ENCODE data around the gene ARL17B.
"Not testable (repeated sequence)": the region's sequence is repeated elsewhere in the genome, so short reads cannot be mapped to it uniquely, and the experiment has no call there.

Gene ARL17B

DNA sequence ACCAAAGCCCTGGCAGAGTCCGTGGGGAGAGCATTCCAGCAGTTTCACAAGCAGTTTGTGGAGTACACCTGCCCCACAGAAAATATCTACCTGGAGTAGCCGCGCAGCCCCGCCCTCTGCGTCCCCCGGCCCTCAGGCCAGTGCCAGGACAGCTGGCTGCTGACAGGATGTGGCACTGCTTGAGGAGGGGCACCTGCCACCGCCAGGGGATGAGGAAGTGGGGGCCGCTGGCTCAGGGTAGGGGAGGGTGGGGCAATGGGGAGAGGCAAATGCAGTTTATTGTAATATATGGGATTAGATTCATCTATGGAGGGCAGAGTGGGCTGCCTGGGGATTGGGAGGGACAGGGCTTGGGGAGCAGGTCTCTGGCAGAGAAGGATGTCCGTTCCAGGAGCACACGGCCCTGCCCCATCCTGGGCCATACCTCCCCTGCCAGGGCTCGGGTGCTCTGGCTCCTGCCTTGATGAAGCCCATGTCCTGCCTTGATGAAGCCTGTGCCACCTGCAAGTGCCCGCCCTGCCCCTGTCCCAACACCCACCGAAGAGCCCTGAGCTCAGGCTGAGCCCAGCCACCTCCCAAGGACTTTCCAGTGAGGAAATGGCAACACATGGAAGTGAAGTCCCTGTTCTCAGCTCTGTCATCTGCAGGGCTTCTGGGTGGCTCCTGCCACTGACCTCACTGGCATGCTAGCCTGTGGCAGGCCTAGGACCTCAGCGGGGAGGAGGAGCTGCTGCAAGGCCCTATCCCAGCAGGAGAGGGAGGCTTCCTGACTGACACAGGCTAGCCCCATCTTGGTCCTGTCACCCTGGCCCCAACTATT lies 116.4 kb downstream of the ARL17B start:
- not testable (repeated sequence) for DNase-seq

DNA sequence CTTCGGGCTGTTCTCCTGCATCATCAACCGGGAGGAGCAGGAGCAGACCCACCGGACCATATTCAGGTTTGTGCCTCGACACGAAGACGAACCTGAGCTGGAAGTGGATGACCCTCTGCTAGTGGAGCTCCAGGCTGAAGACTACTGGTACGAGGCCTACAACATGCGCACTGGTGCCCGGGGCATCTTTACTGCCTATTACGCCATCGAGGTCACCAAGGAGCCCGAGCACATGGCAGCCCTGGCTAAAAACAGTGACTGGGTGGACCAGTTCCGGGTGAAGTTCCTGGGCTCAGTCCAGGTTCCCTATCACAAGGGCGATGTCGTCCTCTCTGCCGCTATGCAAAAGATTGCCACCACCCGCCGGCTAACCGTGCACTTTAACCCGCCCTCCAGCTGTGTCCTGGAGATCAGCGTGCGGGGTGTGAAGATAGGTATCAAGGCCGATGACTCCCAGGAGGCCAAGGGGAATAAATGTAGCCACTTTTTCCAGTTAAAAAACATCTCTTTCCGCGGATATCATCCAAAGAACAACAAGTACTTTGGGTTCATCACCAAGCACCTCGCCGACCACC lies 117.1 kb downstream of the ARL17B start:
- DNase-seq: not testable (repeated sequence)

DNA sequence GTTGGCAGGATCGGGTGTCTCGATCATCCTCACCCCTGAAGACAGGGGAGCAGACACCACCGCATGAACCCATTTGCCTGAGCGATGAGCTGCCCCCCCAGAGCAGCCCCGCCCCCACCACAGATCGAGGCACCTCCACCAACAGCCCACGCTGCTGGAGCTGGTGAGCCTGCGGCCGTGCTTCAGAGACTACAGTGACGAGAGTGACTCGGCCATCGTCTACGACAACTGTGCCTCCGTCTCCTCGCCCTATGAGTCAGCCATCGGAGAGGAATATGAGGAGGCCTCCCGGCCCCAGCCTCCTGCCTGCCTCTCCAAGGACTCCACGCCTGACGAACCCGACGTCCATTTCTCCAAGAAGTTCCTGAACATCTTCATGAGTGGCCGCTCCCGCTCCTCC lies 117.6 kb downstream of the ARL17B start:
- DNase-seq: not testable (repeated sequence)

DNA sequence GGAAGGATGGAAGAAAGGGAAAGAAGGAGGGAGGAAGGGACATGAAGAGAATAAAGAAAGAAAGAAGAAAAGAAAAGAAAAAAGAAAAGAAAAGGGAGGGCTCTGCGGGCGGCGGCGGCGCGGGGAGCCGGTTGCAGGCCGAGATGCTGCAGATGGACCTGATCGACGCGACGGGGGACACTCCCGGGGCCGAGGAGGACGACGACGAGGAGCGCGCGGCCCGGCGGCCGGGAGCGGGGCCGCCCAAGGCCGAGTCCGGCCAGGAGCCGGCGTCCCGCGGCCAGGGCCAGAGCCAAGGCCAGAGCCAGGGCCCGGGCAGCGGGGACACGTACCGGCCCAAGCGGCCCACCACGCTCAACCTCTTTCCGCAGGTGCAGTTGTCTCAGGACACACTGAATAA lies 118.1 kb downstream of the ARL17B start:
- DNase-seq: not testable (repeated sequence)

DNA sequence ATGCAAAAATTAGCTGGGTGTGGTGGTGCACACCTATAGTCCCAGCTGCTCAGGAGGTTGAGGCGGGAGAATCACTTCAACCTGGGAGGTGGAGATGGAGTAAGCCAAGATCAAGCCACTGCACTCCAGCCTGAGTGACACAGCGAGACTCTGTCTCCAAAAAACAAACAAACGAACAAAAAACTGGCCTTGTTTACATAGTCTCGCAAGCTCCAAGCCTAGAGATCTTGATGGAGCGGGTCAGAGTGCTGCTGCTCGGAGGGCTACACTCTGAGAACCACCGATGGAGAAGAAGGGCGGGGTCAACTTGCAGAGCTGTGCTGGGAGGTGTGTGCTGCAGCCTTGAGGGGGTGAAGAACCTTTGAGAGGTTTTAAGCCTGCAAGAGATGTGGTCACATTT lies 130.2 kb downstream of the ARL17B start:
- DNase-seq: not testable (repeated sequence)

DNA sequence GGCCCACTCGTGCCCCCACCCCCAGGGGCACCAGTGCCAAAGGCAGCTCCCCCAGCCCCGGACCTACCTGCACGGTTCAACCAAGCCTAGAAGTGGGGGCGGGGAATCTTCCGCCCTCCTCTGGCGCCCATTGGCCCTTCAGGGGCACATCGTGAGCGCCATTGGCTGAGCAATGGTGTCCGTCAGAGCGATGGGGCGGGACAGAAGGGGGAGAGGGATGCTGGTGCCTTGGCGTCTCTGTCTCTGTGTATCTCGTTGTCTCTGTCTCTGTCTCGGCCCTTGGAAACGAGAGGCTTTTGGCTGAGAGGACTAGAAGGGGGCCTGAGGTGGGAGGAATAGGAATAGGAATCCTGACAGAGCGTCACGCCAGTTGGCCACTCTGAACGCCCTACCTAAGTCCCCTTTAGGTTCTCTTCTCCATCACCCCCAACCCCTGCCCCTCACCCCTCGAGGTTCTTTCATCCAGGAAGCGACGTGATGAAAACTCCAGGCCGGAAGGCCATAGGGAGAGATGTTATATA lies 136.2 kb downstream of the ARL17B start:
- peak; percentile 54 for DNase-seq

DNA sequence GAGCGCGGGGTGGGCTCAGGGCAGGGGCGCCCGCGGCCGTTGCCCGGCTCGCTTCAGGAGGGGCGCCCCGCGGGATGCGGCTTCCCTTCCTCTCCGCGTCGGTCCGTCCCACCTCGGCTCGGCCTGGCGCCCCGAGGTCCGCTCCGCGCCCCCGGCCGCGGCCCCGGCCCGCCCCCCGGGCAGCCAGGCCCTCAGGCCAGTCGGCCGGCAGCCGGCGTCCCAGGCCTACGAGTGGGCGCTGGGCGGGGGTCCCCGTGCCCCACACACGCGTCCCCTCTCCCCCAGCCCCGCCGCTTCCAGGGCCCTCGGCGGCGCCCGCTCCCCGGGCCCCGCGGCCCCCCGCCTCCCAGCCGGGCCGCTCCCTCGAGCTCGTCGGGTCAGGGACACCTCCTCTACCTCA lies 136.7 kb downstream of the ARL17B start:
- DNase-seq: not testable (repeated sequence)
